MG63 (cell line): Measurements from ENCODE around the gene OOSP4A. TPM values are rescaled to one million over a fixed set of nuclear protein-coding genes. Genes with fewer than 3 reads are reported as not detected.
"Not testable (repeated sequence)": the region's sequence is repeated elsewhere in the genome, so short reads cannot be mapped to it uniquely, and the experiment has no call there.

Source experiments
- DNase-seq: peaks from one replicate; pipeline ENCODE4 v3.0.0-alpha.2; 2020
- H3K27me3 ChIP-seq: fragments of 250-450 bp; sonication (Bioruptor Pico); 2 replicates; pipeline ENCODE4 v1.5.1; 2020; ENCODE audit warnings: mild to moderate bottlenecking, moderate library complexity
- H3K36me3 ChIP-seq: fragments of 250-450 bp; sonication (Bioruptor Pico); 2 replicates; pipeline ENCODE4 v1.5.1; 2020; ENCODE audit warnings: mild to moderate bottlenecking, moderate library complexity
- H3K4me3 ChIP-seq: fragments of 250-450 bp; sonication (Bioruptor Pico); 2 replicates; pipeline ENCODE4 v1.5.1; 2020; ENCODE audit warnings: mild to moderate bottlenecking, moderate library complexity
- H3K9me3 ChIP-seq: fragments of 250-450 bp; sonication (Bioruptor Pico); 2 replicates; pipeline ENCODE4 v1.5.1; 2020; ENCODE audit warnings: mild to moderate bottlenecking, moderate library complexity
- total RNA-seq: library from RNA; depleted of rRNA; stranded (reverse); fragments of >200 nt; shearing (Covaris generic); gene quantifications from 2 replicates; pipeline ENCODE4 v1.2.3, GENCODE V29; 2014; ENCODE audit warnings: low replicate concordance

The OOSP4A gene
- total RNA-seq, 1 experiment from 2014 or later, result not detected

DNA sequence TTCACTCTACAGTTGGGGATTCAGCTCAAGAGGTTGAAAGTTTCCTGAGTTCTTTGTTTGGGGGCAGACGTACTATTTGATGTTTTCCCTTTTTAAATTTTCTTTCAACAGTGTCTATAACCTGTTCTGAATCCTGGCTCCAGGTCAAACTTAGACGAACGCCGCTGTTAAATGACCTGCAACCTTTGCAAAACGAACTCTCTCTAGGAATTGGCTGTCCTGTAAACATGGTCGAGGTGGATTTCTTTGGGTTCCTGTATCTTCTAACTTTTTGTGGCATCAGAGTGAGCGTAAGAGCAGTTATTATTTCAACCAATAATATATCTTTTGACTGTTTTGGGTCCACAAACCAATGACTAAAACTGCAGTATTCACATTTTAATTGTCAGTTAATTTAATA, 1.6 kb downstream of the OOSP4A start:
- H3K9me3 ChIP-seq, result no peaks in the 10 kb centered on the region
- no peak for DNase-seq
- H3K27me3 ChIP-seq, result no peaks in the 10 kb centered on the region

DNA sequence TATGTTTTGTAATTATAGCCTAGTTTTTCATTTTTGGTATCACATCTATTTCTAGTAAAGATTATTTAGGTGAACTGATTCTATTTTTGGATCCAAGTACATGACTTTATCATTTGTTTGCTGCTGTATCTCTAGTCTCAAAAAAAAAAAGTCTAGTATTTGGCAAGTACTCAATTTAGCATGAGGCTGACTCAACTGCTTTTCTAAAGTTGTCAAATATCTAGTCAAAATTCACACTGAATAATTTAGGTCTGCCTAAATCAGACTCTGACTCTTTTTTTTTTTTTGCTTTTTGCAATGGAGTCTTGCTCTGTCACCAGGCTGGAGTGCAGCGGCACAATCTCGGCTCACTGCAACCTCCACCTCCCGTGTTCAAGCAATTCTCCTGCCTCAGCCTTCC, 2.4 kb downstream of the OOSP4A start:
- DNase-seq, result no peak
- no peaks in the 10 kb centered on the region for H3K36me3 ChIP-seq
- H3K9me3 ChIP-seq, result no peaks in the 10 kb centered on the region
- H3K4me3 ChIP-seq, result no peak overlapping the region
- no peaks in the 10 kb centered on the region for H3K27me3 ChIP-seq

More for the DNA sequence above, 1.6 kb downstream of the OOSP4A start:
- Histone ChIP-seq H3K36me3 (no peaks in the 10 kb centered on the region), H3K4me3 (no peak overlapping the region)

DNA sequence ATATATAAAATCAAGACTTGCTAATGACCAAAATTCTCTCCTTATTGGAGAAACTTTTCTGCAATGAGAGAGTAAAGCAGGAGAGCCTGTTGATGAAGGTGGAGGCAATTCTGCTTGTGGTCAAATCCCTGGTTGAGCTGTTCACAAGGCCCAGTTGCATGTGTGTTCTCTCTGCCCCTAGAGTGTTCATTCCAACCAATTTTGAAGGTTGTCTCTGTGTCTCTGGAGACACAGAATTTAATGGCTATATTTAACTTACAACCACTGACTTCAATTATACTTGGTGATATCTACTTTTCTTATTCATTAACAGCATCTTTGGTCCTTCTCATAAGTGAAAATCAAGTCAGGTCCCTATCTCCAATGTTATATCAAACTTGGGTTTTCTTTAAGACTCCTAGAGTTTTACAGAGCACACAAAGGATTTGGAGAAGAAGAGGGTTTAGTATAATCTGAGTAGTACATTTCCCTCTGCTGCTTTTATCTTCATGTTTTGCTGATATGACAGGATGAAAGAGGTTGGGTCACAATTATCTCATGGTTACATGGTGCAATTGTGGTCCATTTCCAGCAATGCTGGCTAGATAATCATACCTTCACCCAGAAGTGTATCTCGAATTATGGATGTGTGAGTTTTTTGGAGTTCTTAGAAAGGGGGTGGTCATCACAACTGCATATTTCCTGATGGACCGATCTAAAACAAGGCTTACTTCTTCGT, 4.0 kb downstream of the OOSP4A start:
- no peak for DNase-seq
- no peaks in the 10 kb centered on the region for H3K27me3 ChIP-seq
- no peaks in the 10 kb centered on the region for H3K36me3 ChIP-seq
- no peaks in the 10 kb centered on the region for H3K9me3 ChIP-seq
- H3K4me3 ChIP-seq, result no peak overlapping the region

DNA sequence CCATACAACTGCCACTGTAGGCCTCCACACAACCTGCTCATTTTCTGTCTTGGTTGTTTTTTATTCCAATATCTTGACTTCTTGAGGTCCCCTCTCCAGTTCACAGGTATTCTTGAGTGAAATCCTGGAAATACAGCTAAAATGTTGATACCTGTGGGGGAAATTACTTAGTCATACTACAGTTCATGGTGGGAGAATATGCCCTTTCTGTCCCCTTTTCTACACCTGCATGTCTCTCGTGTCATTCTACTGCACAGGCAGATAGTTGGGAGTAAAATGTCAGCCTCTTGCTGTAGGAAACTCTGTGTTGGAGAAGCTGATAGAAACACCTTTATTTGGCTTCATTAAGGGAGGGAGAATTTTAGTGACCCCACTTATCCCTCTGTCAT, 4.6 kb downstream of the OOSP4A start:
- Histone ChIP-seq H3K9me3 (no peaks in the 10 kb centered on the region), H3K36me3 (no peaks in the 10 kb centered on the region), H3K27me3 (no peaks in the 10 kb centered on the region), H3K4me3 (no peak overlapping the region)
- no peak for DNase-seq

DNA sequence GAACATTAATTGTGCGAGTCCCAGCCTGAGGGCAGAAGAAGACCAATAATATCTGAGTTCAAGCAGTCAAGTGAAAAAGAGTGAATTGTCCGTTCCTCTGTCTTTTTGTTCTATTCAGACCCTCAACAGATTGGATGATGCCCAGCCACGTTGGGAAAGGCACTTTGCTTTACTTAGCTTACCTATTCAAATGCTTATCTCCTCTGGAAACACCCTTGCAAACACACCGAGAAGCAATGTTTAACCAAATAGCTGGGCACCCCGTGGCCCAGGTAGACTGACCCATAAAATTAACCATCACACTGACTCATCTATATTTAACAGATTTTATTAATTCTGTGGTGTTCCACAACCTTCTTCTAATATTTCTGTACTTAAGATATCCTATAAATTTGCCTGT, 9.3 kb downstream of the OOSP4A start:
- H3K4me3 ChIP-seq, result no peak overlapping the region

DNA sequence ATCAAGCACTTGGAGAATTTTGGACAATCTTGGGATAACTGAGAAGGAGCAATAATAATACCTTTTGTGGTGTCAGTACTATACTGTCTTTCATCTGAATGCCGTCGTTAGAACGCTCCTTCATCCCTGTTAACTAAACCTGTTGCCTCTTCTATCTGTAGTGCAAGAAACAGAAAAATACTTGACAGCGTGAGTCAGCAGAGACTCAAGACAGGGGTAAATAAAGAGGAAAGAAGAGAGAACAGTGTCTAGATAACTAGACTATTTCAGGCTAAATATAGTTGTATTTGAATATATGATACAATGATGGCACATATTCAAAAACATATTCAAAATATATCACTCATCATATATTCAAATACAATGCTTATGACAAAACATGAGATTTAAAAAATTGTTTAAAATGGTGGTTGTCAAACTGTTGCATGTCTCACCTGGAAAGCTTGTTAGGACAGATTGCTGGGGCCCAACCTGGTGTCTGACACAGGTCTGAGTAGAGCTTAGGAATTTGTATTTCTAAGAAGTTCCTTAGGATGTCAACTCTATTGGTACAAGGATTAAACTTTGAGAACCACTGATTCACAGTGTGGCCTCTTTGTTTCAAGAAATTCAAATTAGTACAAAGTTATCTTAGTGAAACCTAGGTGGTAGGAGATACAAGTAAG, 17.4 kb downstream of the OOSP4A start:
- Histone ChIP-seq H3K27me3 (no peaks in the 10 kb centered on the region), H3K9me3 (no peaks in the 10 kb centered on the region), H3K4me3 (no peak overlapping the region), H3K36me3 (no peaks in the 10 kb centered on the region)
- DNase-seq, result no peak

More for the DNA sequence above, 9.3 kb downstream of the OOSP4A start:
- H3K36me3 ChIP-seq, result no peaks in the 10 kb centered on the region
- H3K9me3 ChIP-seq, result no peaks in the 10 kb centered on the region
- H3K27me3 ChIP-seq, result no peaks in the 10 kb centered on the region
- DNase-seq, result no peak

DNA sequence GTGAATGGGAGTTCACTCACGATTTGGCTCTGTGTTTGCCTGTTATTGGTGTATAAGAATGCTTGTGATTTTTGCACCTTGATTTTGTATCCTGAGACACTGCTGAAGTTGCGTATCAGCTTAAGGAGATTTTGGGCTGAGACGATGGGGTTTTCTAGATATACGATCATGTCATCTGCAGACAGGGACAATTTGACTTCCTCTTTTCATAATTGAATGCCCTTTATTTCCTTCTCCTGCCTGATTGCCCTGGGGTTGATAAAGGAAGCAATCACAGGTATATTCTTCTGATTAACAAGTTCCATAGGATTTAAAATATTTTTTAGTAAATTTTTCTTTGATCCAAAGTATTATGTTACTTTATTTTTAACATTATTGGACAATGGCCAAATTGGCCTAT, 18.2 kb downstream of the OOSP4A start:
- H3K27me3 ChIP-seq, H3K36me3 ChIP-seq, H3K9me3 ChIP-seq, DNase-seq, H3K4me3 ChIP-seq: not testable (repeated sequence)

DNA sequence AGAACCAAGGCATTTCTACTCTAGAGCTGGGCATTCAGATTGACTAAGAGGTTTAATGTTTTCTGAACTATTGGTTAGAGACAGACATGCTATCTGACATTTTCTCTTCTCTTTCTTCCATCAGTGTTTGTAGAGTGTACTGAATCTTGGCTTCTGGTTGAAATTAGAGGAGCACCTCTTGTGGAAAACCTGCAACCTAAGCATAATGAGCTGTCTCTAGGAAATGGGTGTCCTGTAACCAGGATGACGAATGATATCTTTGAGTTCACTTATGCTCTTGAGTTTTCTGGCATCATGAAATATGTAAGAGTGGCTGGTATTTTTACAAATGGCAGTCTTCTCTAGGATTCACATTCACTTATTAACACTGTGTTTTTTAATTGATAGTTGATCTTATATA, 19.4 kb downstream of the OOSP4A start:
- H3K9me3 ChIP-seq, result no peaks in the 10 kb centered on the region
- no peaks in the 10 kb centered on the region for H3K36me3 ChIP-seq
- no peak for DNase-seq
- H3K27me3 ChIP-seq, result no peaks in the 10 kb centered on the region
- no peak overlapping the region for H3K4me3 ChIP-seq

DNA sequence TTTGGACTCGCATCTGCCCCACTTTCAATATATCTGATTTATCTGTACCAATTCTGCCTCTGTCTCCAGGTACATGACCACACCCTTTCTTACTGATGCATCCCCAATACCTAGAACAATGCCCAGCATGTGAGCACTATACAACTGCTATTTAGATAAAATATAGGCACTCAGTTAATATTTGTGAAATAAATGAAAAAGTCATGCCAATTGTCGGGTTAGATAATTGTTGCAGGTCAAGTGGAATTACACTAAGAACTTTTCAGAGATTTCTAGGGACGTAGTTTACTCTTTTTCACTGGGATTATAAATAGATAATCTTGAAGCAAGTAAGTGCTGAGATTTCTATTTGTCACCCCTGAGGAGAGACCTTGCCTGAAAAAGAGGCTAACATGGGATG, 20.5 kb downstream of the OOSP4A start:
- H3K4me3 ChIP-seq, result no peak overlapping the region
- no peaks in the 10 kb centered on the region for H3K27me3 ChIP-seq
- H3K36me3 ChIP-seq, result no peaks in the 10 kb centered on the region
- no peaks in the 10 kb centered on the region for H3K9me3 ChIP-seq
- DNase-seq, result no peak

DNA sequence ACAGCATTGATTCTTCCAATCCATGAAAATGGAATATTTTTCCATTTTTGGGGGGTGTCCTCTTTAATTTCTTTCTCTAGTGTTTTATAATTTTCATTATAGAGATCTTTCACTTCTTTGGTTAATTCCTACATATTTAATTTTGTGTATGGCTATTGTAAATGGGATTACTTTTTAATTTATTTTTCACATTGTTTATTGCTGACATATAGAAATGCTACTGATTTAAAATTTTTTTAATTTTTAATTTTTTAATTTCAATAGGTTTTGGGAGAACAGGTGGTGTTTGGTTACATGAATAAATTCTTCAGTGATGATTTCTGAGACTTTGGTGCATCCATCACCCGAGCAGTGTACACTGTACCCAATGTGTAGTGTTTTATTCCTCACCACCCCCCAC, 26.6 kb downstream of the OOSP4A start:
- DNase-seq, result no peak

DNA sequence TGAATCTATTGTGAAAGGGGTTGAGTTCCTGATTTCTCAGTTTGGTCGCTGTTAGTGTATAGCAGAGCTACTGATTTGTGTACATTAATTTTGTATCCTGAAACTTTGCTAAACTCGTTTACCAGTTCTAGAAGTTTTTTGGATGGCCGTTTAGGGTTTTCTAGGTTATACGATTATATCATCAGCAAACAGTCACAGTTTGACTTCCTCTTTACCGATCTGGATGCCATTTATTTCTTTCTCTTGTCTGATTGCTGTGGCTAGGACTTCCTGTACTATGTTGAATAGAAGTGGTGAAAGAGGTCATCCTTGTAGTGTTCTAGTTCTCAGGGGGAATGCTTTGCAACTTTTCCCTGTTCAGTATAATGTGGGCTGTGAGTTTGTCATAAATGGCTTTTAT, 28.6 kb downstream of the OOSP4A start:
- no peak for DNase-seq
- Histone ChIP-seq H3K4me3 (no peak overlapping the region), H3K36me3 (no peaks in the 10 kb centered on the region), H3K27me3 (no peaks in the 10 kb centered on the region), H3K9me3 (peaks cover 4% of the 10 kb centered on the region)

More for the DNA sequence above, 26.6 kb downstream of the OOSP4A start:
- peaks cover 4% of the 10 kb centered on the region for H3K9me3 ChIP-seq
- H3K27me3 ChIP-seq, result no peaks in the 10 kb centered on the region
- no peaks in the 10 kb centered on the region for H3K36me3 ChIP-seq
- H3K4me3 ChIP-seq, result no peak overlapping the region

DNA sequence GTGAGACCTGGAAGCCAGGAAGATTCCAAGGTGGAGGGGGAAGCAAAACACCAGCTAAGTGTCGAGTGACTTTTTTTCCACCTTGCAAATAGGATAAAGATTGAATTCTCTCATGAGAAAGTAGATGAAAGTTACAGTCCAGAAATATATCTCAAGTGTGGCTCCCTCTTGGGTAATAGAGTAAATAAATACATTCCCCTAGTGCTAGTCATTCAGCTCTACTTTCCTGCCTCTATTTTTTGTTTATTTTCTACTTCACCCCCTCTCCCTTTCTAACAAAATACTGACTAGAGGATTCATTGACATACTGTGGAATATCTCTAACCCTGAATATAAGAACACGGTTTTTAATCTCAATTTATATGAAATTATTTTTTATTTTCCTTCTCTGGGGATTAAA, 34.0 kb downstream of the OOSP4A start:
- no peak overlapping the region for H3K4me3 ChIP-seq
- no peaks in the 10 kb centered on the region for H3K9me3 ChIP-seq
- no peaks in the 10 kb centered on the region for H3K27me3 ChIP-seq
- no peaks in the 10 kb centered on the region for H3K36me3 ChIP-seq
- DNase-seq, result no peak

DNA sequence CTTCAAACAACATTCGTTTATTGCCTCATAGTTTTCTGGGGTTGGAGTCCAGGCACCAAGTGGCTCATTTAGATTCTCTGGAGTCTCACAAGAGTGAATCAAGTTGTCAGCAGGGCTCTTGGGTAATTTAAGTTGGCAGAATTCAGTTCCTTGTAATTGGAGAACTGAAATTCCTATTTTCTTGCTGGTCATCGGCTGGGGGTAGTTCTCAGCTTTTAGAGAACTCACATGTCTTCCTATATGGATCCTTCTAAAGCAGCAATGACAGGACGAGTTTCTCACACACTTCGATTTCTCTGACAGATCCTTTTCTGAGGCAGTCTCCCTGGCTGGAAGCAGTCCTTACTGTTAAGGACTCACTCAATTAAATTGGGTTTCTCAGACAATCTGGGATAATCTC, 35.9 kb downstream of the OOSP4A start:
- H3K9me3 ChIP-seq, result no peaks in the 10 kb centered on the region
- H3K36me3 ChIP-seq, result no peaks in the 10 kb centered on the region
- H3K4me3 ChIP-seq, result no peak overlapping the region
- no peaks in the 10 kb centered on the region for H3K27me3 ChIP-seq
- DNase-seq, result no peak

DNA sequence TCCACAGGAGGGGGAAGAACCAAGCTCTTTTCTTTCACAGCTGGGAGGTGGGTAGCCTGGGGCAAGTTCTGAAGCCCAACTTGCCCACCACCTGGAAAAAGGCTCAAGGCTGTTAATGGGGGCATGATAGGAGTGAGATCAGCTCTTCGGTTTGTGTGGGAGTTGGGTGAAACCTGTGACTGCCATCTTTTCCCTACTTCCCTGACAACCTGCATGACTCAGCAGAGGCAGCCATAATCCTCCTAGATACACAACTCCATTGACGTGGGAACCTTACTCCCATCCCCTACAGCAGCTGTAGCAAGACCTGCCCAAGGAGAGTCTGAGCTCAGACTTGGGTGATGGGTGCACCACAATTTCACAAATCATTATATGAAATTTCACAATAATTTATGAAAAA, 39.9 kb downstream of the OOSP4A start:
- Histone ChIP-seq H3K36me3 (no peaks in the 10 kb centered on the region), H3K9me3 (no peaks in the 10 kb centered on the region), H3K4me3 (no peak overlapping the region), H3K27me3 (no peaks in the 10 kb centered on the region)
- DNase-seq, result no peak

DNA sequence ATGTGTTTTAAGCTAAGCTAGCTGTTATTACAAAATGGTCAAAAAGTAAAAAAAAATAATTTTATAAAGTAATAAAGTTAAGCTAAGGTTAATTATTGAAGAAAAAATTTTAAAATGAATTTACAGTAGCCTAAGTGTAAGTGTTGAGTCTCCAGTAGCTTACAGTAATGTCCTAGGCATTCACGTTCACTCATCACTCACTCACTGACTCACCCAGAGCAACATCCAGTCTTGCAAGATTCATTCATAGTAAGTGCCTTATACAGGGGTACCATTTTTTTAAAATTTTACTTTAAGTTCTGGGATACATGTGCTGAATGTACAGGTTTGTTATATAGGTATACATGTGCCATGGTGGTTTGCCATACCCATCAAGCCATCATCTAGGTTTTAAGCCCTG, 41.5 kb downstream of the OOSP4A start:
- DNase-seq, result peak; percentile 9
- no peaks in the 10 kb centered on the region for H3K27me3 ChIP-seq
- no peaks in the 10 kb centered on the region for H3K36me3 ChIP-seq
- no peak overlapping the region for H3K4me3 ChIP-seq
- no peaks in the 10 kb centered on the region for H3K9me3 ChIP-seq

DNA sequence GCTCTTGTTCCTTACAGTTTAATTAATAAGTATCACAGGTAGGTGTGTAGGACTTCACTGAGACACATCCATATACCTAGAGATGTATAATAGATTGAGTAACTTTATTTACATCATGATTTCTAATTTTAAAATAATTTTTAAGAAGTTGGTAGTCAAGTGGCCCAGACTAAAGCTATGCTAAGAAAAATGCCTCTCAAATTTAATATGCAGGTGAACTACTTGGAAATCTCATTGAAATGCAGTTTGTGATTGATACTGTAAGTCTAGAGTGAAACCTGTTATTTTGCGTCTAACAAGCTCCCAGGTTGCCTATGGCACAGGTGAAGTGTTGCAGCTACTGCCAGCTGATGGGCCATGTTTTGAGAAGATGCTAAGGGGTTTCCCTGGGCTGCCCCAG, 53.0 kb downstream of the OOSP4A start, which contains the start of gene OOSP4B:
OOSP4B (plus strand) TSS at position 301 of the 400 bp plus-strand sequence.
- Histone ChIP-seq H3K9me3 (no peaks in the 10 kb centered on the region), H3K4me3 (no peak within 1 kb of the TSS), H3K27me3 (no peaks in the 10 kb centered on the region), H3K36me3 (no peaks in the 10 kb centered on the region)
- DNase-seq, result no peak

DNA sequence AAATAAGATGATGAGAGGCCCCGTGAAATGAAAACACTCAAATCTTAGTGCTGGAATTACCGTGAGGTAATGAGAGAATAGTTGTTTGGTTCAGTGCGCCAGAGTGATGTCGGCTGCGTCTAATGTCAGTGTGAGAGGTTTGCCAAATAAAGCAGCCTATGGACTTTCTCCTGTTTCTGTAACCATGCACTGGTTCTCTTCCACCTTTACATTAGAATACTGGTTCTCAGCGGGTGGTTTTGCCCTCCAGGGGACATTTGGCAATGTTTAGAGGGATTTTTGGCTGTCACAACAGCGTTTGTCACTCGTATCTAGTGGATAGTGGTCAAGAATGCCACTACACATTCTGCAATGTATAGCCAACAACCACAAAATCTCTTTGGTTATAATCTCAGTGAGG, 54.2 kb downstream of the OOSP4A start:
- no peaks in the 10 kb centered on the region for H3K9me3 ChIP-seq
- DNase-seq, result no peak
- no peak overlapping the region for H3K4me3 ChIP-seq
- no peaks in the 10 kb centered on the region for H3K27me3 ChIP-seq
- H3K36me3 ChIP-seq, result no peaks in the 10 kb centered on the region
